K562 (cell line): ENCODE results near the gene NAPB. TPM values are rescaled to one million over a fixed set of nuclear protein-coding genes. Genes with fewer than 3 reads are reported as not detected.

ENCODE experiments used
- ARNT ChIP-seq, 2 experiments: fragments of 450-650 bp; IDR thresholded peaks; 2 replicates each; pipeline ENCODE4 v1.6.1; 2016; ENCODE audit warnings: mild to moderate bottlenecking in 1 of 2
- BHLHE40 ChIP-seq: IDR thresholded peaks from 2 replicates; pipeline ENCODE4 v1.6.1; 2011; ENCODE audit warnings: low read length, improper control_type of control experiment
- CC2D1A ChIP-seq: fragments of 450-650 bp; IDR thresholded peaks from 2 replicates; pipeline ENCODE4 v1.6.1; 2017; ENCODE audit warnings: mild to moderate bottlenecking
- CREBBP ChIP-seq: IDR thresholded peaks from one replicate; pipeline ENCODE4 v1.6.1; 2012; ENCODE audit warnings: low read depth, mild to moderate bottlenecking, control low read depth, inconsistent platforms, low read length
- CREM ChIP-seq: IDR thresholded peaks from 2 replicates; pipeline ENCODE4 v1.6.1; 2014; ENCODE audit warnings: antibody characterized with exemption, low read depth
- GABPB2 ChIP-seq: fragments of 250-450 bp; sonication (Bioruptor Pico); conservative IDR thresholded peaks from 2 replicates; pipeline ENCODE4 v1.5.1; 2021; ENCODE audit warnings: mild to moderate bottlenecking
- MAFF ChIP-seq: IDR thresholded peaks from 2 replicates; pipeline ENCODE4 v1.6.1; 2012; ENCODE audit warnings: low read length, improper control_type of control experiment
- PHF21A ChIP-seq: fragments of 450-650 bp; IDR thresholded peaks from 2 replicates; pipeline ENCODE4 v1.6.1; 2017; ENCODE audit warnings: low read depth, borderline replicate concordance
- RBM14 ChIP-seq: fragments of 200-400 bp; formaldehyde crosslinking; IDR thresholded peaks from 2 replicates; pipeline ENCODE4 v1.6.1; 2018; ENCODE audit warnings: low read depth, mild to moderate bottlenecking, low read length, moderate library complexity, borderline replicate concordance; ENCODE audit not compliant: insufficient read depth
- SAFB ChIP-seq: fragments of 200-400 bp; formaldehyde crosslinking; IDR thresholded peaks from 2 replicates; pipeline ENCODE4 v1.6.1; 2017; ENCODE audit warnings: low read depth, low read length, borderline replicate concordance
- ZFP36 ChIP-seq: fragments of 150-350 bp; IDR thresholded peaks from 2 replicates; pipeline ENCODE4 v1.6.1; 2018; ENCODE audit warnings: low read length, low read depth; ENCODE audit not compliant: partially characterized antibody
- ZNF134 ChIP-seq: fragments of 250-450 bp; sonication (Bioruptor Pico); conservative IDR thresholded peaks from 2 replicates; pipeline ENCODE4 v1.4.0; 2020
- ZNF263 ChIP-seq: sonication (generic); formaldehyde crosslinking; IDR thresholded peaks from 2 replicates; pipeline ENCODE4 v1.8.0; 2022; ENCODE audit warnings: mild to moderate bottlenecking, missing genetic modification reagents, borderline replicate concordance
- ZNF766 ChIP-seq: fragments of 200-800 bp; sonication (Bioruptor generic); conservative IDR thresholded peaks from 2 replicates; pipeline ENCODE4 v1.6.1; 2016; ENCODE audit warnings: missing genetic modification characterization, missing compliant biosample characterization
- polyA plus RNA-seq, 8 experiments: library from polyadenylated mRNA; depleted of rRNA in 4 of 8; stranded (reverse) in 5 of 8; unstranded in 3 of 8; fragments of >200 nt; fragmentation: Nextera tagmentation in 2 of 8; fragmentation: Illumina TruSeq in 1 of 8; extraction: Ambion mirVana in 2 of 8; extraction: Trizol in 1 of 8; gene quantifications; 2 replicates each; pipeline versions ENCODE4 v1.2.1 to v1.2.3, GENCODE V29; 2011 to 2014; ENCODE audit warnings: inconsistent platforms in 1 of 8, missing spikeins in 1 of 8
- total RNA-seq, 7 experiments: library from RNA; depleted of rRNA in 6 of 7; stranded (reverse); fragments of >200 nt in 6 of 7; fragmentation: Illumina TruSeq in 2 of 7; extraction: Trizol in 2 of 7; gene quantifications; 2 replicates each; pipeline versions ENCODE4 v1.2.1 to v1.2.3, GENCODE V29; 2011 to 2021; ENCODE audit warnings: low replicate concordance in 1 of 7
- TF ChIP-seq, protein P1 (sequence below): fragments of 200-400 bp; formaldehyde crosslinking; IDR thresholded peaks from 2 replicates; pipeline ENCODE4 v1.6.1; 2017; ENCODE audit warnings: mild to moderate bottlenecking, low read depth, low read length, moderate library complexity
- TF ChIP-seq, protein P2 (sequence below): fragments of 250-450 bp; sonication (Bioruptor Pico); IDR thresholded peaks from 2 replicates; pipeline ENCODE4 v1.8.0; 2021; ENCODE audit warnings: moderate library complexity, mild to moderate bottlenecking, inconsistent platforms
- TF ChIP-seq, protein P3 (sequence below): fragments of 450-650 bp; formaldehyde crosslinking; IDR thresholded peaks from 2 replicates; pipeline ENCODE4 v1.4.0; 2022; ENCODE audit warnings: mild to moderate bottlenecking, moderate library complexity
- TF ChIP-seq, protein P4 (sequence below): sonication (generic); formaldehyde crosslinking; IDR thresholded peaks from 2 replicates; pipeline ENCODE4 v1.9.0; 2022; ENCODE audit warnings: mild to moderate bottlenecking, missing genetic modification reagents
- TF ChIP-seq, protein P5 (sequence below): fragments of 250-450 bp; sonication (Bioruptor Pico); IDR thresholded peaks from 2 replicates; pipeline ENCODE4 v1.8.0; 2022; ENCODE audit warnings: inconsistent platforms

NAPB gene
- total and polyA plus RNA-seq, 9 of the 15 experiments (the other 6 are each of a cell fraction or from before 2014, with no cell fraction given) = 1.4 to 7.7 (median 5.2) TPM

DNA sequence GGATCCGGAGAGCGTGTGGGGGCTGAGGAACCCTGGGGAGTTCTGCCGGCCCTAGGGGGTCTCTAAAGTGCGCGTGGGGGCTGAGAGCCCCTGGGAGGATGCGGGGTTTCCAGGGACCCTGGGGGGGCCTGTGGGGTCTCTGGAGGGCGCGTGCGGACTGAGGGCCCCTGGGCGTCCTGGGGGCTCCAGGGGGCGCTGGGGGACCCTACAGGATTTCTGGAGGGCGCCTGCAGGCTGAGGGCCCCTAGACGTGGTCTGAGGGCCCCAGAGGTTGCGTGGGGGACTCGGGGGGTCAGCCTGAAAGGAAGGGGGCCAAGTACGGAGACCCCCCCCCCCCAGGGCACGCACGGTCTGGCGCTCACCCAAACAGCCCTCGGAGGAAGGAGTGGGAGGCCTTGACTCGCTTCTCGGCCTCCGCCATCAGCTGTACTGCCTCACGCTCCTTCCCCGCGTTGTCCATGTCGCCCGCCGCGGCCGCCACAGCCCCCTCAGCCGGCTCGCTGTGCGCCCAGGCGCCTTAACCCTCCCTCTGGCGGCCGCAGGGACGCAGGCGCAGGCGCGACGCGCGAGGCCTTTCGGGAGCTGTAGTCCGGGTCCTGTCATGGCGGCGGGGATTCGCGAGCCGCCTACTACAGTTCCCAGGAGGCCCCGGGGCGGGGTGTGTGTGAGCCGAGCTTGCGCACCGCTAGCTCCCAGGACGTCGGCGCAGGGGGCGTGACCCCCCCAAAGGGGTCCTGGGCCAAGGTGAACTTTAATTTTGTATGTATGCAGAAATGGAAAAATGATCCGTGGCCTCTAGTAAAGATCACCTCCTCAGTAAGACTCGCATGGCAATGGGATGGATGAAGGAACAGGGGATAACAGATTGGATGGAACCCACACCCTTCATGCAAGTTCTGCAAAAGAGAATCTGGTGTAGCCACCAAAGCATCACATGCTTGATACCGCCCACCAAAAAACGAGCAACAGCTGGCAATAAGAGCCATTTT lies at the start of gene NAPB (continued):
- TF ChIP-seq, protein P1, sequence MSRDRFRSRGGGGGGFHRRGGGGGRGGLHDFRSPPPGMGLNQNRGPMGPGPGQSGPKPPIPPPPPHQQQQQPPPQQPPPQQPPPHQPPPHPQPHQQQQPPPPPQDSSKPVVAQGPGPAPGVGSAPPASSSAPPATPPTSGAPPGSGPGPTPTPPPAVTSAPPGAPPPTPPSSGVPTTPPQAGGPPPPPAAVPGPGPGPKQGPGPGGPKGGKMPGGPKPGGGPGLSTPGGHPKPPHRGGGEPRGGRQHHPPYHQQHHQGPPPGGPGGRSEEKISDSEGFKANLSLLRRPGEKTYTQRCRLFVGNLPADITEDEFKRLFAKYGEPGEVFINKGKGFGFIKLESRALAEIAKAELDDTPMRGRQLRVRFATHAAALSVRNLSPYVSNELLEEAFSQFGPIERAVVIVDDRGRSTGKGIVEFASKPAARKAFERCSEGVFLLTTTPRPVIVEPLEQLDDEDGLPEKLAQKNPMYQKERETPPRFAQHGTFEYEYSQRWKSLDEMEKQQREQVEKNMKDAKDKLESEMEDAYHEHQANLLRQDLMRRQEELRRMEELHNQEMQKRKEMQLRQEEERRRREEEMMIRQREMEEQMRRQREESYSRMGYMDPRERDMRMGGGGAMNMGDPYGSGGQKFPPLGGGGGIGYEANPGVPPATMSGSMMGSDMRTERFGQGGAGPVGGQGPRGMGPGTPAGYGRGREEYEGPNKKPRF = no peak
- no peak for TF ChIP-seq GABPB2
- peak; percentile 75 for TF ChIP-seq CREM
- TF ChIP-seq, protein P2, sequence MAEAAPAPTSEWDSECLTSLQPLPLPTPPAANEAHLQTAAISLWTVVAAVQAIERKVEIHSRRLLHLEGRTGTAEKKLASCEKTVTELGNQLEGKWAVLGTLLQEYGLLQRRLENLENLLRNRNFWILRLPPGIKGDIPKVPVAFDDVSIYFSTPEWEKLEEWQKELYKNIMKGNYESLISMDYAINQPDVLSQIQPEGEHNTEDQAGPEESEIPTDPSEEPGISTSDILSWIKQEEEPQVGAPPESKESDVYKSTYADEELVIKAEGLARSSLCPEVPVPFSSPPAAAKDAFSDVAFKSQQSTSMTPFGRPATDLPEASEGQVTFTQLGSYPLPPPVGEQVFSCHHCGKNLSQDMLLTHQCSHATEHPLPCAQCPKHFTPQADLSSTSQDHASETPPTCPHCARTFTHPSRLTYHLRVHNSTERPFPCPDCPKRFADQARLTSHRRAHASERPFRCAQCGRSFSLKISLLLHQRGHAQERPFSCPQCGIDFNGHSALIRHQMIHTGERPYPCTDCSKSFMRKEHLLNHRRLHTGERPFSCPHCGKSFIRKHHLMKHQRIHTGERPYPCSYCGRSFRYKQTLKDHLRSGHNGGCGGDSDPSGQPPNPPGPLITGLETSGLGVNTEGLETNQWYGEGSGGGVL (CRISPR knock-in tag) = no peak
- no peak for TF ChIP-seq ARNT (IDR thresholded peaks at IDR 0.05)
- no peak for TF ChIP-seq ZFP36
- TF ChIP-seq, protein P3, sequence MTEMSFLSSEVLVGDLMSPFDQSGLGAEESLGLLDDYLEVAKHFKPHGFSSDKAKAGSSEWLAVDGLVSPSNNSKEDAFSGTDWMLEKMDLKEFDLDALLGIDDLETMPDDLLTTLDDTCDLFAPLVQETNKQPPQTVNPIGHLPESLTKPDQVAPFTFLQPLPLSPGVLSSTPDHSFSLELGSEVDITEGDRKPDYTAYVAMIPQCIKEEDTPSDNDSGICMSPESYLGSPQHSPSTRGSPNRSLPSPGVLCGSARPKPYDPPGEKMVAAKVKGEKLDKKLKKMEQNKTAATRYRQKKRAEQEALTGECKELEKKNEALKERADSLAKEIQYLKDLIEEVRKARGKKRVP (CRISPR knock-in tag) = no peak
- TF ChIP-seq BHLHE40 = 0 out of 2 replicates have a peak, but pooled peaks have one; percentile 19
- TF ChIP-seq, protein P4, sequence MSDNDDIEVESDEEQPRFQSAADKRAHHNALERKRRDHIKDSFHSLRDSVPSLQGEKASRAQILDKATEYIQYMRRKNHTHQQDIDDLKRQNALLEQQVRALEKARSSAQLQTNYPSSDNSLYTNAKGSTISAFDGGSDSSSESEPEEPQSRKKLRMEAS (CRISPR knock-in tag) = no peak
- TF ChIP-seq RBM14 = no peak
- TF ChIP-seq SAFB = no peak
- no peak for TF ChIP-seq CREBBP
- TF ChIP-seq ZNF766 (CRISPR knock-in tag) = no peak
- TF ChIP-seq ZNF134 = no peak
- TF ChIP-seq, protein P5, sequence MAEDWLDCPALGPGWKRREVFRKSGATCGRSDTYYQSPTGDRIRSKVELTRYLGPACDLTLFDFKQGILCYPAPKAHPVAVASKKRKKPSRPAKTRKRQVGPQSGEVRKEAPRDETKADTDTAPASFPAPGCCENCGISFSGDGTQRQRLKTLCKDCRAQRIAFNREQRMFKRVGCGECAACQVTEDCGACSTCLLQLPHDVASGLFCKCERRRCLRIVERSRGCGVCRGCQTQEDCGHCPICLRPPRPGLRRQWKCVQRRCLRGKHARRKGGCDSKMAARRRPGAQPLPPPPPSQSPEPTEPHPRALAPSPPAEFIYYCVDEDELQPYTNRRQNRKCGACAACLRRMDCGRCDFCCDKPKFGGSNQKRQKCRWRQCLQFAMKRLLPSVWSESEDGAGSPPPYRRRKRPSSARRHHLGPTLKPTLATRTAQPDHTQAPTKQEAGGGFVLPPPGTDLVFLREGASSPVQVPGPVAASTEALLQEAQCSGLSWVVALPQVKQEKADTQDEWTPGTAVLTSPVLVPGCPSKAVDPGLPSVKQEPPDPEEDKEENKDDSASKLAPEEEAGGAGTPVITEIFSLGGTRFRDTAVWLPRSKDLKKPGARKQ (CRISPR knock-in tag) = no peak
- no peak for TF ChIP-seq PHF21A
- no peak for TF ChIP-seq CC2D1A
- no peak for TF ChIP-seq MAFF
- TF ChIP-seq ZNF263 (CRISPR knock-in tag) = no peak
